Measurements from ENCODE around the gene RAPH1.

Gene RAPH1

DNA sequence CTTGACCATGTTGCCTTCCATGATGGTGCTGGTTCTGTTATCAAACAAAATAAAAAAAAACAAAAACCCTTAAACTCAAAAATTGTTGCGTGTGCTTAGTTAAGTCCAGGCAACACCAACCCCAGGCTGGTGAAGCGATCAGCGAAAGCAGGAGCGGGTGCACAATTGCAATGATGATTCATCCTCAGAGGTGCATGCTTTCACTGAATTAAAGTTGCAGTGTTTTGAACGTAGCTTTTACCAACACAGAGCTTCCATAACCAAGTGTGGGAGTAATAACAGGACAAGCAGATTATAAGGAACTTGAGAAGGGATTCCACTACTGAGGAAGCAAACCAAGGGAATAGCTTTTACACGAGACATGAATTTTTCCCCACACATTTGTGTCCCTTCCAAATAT lies 39.7 kb upstream of the RAPH1 start:
- Histone ChIP-seq H3K36me3 (no peaks in the 10 kb centered on the region), H3K27ac (no peak overlapping the region), H3K27me3 (no peaks in the 10 kb centered on the region), H3K4me2 (peak overlapping the region; percentile 16; the same call in 1 of the 2 replicates), H3K4me1 (peaks cover 35% of the 10 kb centered on the region), H3K9me3 (0 out of 2 replicates have a peak, but pooled peaks cover 5% of the 10 kb centered on the region), H3K4me3 (no peak overlapping the region), H3K9ac (no peak overlapping the region), H4K20me1 (no peaks in the 10 kb centered on the region)
- TF ChIP-seq Cebpa-rat (IDR thresholded peaks at IDR 0.05) = no peak

DNA sequence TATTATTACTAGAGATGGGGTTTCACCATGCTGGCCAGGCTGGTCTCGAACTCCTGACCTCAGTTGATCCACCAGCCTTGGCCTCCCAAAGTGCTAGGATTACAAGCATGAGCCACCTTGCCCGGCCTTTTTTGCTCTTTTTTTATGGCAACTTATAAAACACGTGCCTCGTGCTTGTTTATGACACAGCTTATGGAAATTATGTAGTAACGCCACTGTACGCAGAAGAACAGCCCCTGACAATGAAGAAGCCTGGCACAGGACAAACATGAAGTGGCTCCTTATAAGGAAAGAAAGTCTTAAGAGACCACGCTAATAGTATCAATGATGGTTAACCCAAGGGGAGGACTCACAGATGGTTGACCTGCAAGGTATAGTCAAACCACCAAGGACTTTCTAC lies 37.2 kb upstream of the RAPH1 start:
- H3K4me3 ChIP-seq = no peak overlapping the region
- H3K4me2 ChIP-seq = no peak overlapping the region
- H3K9me3 ChIP-seq = 0 out of 2 replicates have a peak, but pooled peaks cover 4% of the 10 kb centered on the region
- H3K4me1 ChIP-seq = peaks cover 17% of the 10 kb centered on the region
- TF ChIP-seq Cebpa-rat (IDR thresholded peaks at IDR 0.05) = no peak
- no peaks in the 10 kb centered on the region for H3K27me3 ChIP-seq
- no peak overlapping the region for H3K9ac ChIP-seq
- no peaks in the 10 kb centered on the region for H4K20me1 ChIP-seq
- no peak overlapping the region for H3K27ac ChIP-seq
- H3K36me3 ChIP-seq = no peaks in the 10 kb centered on the region

DNA sequence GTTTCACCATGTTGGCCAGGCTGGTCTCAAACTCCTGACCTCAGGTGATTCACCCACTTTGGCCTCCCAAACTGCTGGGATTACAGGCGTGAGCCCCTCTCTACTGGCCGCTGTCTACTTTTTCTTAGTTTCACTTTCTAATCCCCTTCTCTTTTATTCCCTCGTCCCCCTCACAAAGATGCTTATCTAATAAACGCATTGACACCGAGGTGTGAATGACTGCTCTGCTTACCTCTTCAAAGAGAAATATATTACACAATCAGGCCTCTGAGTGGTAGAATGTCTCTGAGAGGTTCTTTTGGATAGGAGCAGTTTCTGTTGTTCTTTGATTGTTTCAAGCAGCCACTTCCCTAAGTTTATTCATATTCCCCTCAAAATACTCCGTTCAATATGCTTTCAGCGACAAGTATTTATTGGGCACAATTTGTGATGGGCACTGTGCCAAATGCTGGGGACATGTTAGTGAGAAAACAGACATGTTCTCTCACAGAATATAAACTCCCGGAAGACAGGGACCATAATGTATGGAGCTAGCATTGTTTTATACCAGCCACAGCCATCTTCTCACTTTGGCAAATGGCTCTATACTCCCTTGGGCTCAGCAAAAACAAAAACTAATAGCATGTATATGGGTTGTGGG lies 34.7 kb upstream of the RAPH1 start:
- peaks cover 2% of the 10 kb centered on the region; the same call in 1 of the 2 replicates for H3K4me1 ChIP-seq
- no peak overlapping the region for H3K4me3 ChIP-seq
- H3K9ac ChIP-seq = no peak overlapping the region
- H3K9me3 ChIP-seq = no peaks in the 10 kb centered on the region
- no peaks in the 10 kb centered on the region for H4K20me1 ChIP-seq
- no peaks in the 10 kb centered on the region for H3K36me3 ChIP-seq
- H3K4me2 ChIP-seq = no peak overlapping the region
- H3K27me3 ChIP-seq = no peaks in the 10 kb centered on the region
- TF ChIP-seq Cebpa-rat (IDR thresholded peaks at IDR 0.05) = no peak
- H3K27ac ChIP-seq = no peak overlapping the region

- Histone ChIP-seq H3K9ac (no peak overlapping the region), H3K4me2 (no peak overlapping the region), H3K27ac (no peak overlapping the region), H3K36me3 (no peaks in the 10 kb centered on the region), H3K9me3 (no peaks in the 10 kb centered on the region), H3K4me1 (no peaks in the 10 kb centered on the region), H4K20me1 (no peaks in the 10 kb centered on the region), H3K27me3 (no peaks in the 10 kb centered on the region), H3K4me3 (no peak overlapping the region)
- TF ChIP-seq Cebpa-rat (IDR thresholded peaks at IDR 0.05) = no peak
Measured at GRCh38 chr2:203567691-203568090, 32.6 kb upstream of the RAPH1 start.

- Histone ChIP-seq H3K9ac (no peak overlapping the region), H3K27me3 (no peaks in the 10 kb centered on the region), H3K27ac (no peak overlapping the region), H4K20me1 (no peaks in the 10 kb centered on the region), H3K9me3 (no peaks in the 10 kb centered on the region), H3K36me3 (no peaks in the 10 kb centered on the region), H3K4me1 (no peaks in the 10 kb centered on the region), H3K4me3 (no peak overlapping the region), H3K4me2 (no peak overlapping the region)
- no peak for TF ChIP-seq Cebpa-rat (IDR thresholded peaks at IDR 0.05)
Measured at GRCh38 chr2:203566161-203566560, 31.1 kb upstream of the RAPH1 start.

DNA sequence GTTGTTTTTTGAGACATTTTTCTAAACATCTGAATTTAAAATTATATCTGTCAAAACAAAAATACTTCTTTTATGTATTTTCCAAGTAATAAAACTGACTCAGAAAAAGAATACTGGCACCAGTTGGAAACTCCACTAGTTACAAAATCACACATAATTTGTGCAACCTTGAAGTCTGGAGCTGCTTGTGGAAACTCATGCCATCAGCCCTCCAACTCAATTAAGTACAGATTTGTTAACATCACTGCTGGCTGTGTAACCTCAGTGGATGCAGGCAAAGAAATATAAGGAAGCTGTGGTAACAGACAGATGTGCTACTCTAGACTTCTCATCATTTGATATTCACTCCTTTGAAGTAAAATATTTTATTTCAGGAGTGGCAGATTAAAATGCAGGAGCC lies 30.0 kb upstream of the RAPH1 start:
- Histone ChIP-seq H3K9ac (no peak overlapping the region), H3K4me1 (no peaks in the 10 kb centered on the region), H3K36me3 (no peaks in the 10 kb centered on the region), H3K27ac (no peak overlapping the region), H3K27me3 (no peaks in the 10 kb centered on the region), H3K4me2 (no peak overlapping the region), H3K4me3 (no peak overlapping the region), H4K20me1 (no peaks in the 10 kb centered on the region), H3K9me3 (no peaks in the 10 kb centered on the region)
- no peak for TF ChIP-seq Cebpa-rat (IDR thresholded peaks at IDR 0.05)

- no peaks in the 10 kb centered on the region for H4K20me1 ChIP-seq
- no peaks in the 10 kb centered on the region for H3K27me3 ChIP-seq
- H3K9me3 ChIP-seq = no peaks in the 10 kb centered on the region
- H3K4me3 ChIP-seq = no peak overlapping the region
- no peak overlapping the region for H3K4me2 ChIP-seq
- H3K4me1 ChIP-seq = no peaks in the 10 kb centered on the region
- no peak overlapping the region for H3K9ac ChIP-seq
- no peak for TF ChIP-seq Cebpa-rat (IDR thresholded peaks at IDR 0.05)
- no peaks in the 10 kb centered on the region for H3K36me3 ChIP-seq
- H3K27ac ChIP-seq = no peak overlapping the region
Measured at GRCh38 chr2:203562268-203562667, 27.2 kb upstream of the RAPH1 start.

- H3K9me3 ChIP-seq = no peaks in the 10 kb centered on the region
- no peak overlapping the region for H3K27ac ChIP-seq
- TF ChIP-seq Cebpa-rat (IDR thresholded peaks at IDR 0.05) = no peak
- no peaks in the 10 kb centered on the region for H4K20me1 ChIP-seq
- no peaks in the 10 kb centered on the region for H3K36me3 ChIP-seq
- H3K4me2 ChIP-seq = no peak overlapping the region
- no peak overlapping the region for H3K4me3 ChIP-seq
- no peaks in the 10 kb centered on the region for H3K4me1 ChIP-seq
- no peaks in the 10 kb centered on the region for H3K27me3 ChIP-seq
- no peak overlapping the region for H3K9ac ChIP-seq
Measured at GRCh38 chr2:203559641-203560040, 24.5 kb upstream of the RAPH1 start.

DNA sequence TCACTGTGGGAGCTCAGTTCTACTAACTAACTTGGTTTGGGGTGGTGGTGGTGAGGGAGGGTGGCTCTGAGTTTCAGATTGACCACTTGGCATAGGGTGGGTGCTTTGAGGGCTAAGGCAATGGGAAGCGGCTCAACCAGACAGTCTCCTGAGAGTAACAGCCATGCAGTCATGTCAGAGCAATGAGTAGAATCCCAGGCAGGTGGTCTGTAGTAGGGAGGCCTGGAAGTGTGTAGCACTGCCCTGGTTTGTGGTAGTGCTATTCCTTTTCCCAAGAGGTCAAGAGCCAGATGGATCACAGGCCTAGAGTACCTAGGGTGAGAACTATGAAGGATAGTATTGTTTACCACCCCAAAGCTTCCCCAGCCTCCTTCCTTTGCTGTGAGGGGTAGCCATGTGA lies 18.7 kb upstream of the RAPH1 start:
- H3K36me3 ChIP-seq = no peaks in the 10 kb centered on the region
- no peak overlapping the region for H3K4me3 ChIP-seq
- H3K9me3 ChIP-seq = no peaks in the 10 kb centered on the region
- H3K27me3 ChIP-seq = no peaks in the 10 kb centered on the region
- no peak for TF ChIP-seq Cebpa-rat (IDR thresholded peaks at IDR 0.05)
- no peaks in the 10 kb centered on the region for H4K20me1 ChIP-seq
- H3K4me1 ChIP-seq = no peaks in the 10 kb centered on the region
- no peak overlapping the region for H3K4me2 ChIP-seq
- no peak overlapping the region for H3K27ac ChIP-seq
- no peak overlapping the region for H3K9ac ChIP-seq

DNA sequence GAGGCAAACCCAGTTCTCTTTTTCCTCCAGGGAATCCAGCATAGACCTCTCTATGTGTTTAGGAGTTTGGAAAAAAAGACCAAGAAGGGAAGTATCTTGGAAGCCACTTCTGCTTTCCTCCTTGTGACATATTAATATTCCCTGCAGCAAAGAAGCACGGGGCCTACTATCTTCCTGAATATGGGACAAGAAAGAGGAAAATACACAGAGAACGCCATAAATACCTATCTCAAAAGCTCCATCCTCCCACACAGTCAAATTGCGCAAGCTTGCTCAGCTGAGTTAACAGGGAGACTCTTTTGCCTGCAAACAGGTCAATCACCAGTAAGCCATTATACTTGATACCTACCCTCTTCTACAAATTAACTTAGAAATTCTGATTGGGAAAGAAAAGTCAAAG lies 16.7 kb upstream of the RAPH1 start:
- H3K27me3 ChIP-seq = no peaks in the 10 kb centered on the region
- no peak overlapping the region for H3K27ac ChIP-seq
- H3K4me1 ChIP-seq = no peaks in the 10 kb centered on the region
- TF ChIP-seq Cebpa-rat (IDR thresholded peaks at IDR 0.05) = 0 out of 2 replicates have a peak, but pooled peaks have one; percentile 56
- H4K20me1 ChIP-seq = no peaks in the 10 kb centered on the region
- no peak overlapping the region for H3K9ac ChIP-seq
- no peak overlapping the region for H3K4me2 ChIP-seq
- no peak overlapping the region for H3K4me3 ChIP-seq
- H3K9me3 ChIP-seq = no peaks in the 10 kb centered on the region
- H3K36me3 ChIP-seq = no peaks in the 10 kb centered on the region

GRCh38 chr2:203550266-203550665 lies 15.2 kb upstream of the RAPH1 start:
- no peak overlapping the region for H3K4me2 ChIP-seq
- no peaks in the 10 kb centered on the region for H3K27me3 ChIP-seq
- no peak for TF ChIP-seq Cebpa-rat (IDR thresholded peaks at IDR 0.05)
- no peak overlapping the region for H3K9ac ChIP-seq
- no peaks in the 10 kb centered on the region for H3K9me3 ChIP-seq
- no peak overlapping the region for H3K4me3 ChIP-seq
- H3K4me1 ChIP-seq = no peaks in the 10 kb centered on the region
- H3K27ac ChIP-seq = no peak overlapping the region
- no peaks in the 10 kb centered on the region for H3K36me3 ChIP-seq
- no peaks in the 10 kb centered on the region for H4K20me1 ChIP-seq

Data from BLaER1 (cell line).